Neural cell (in vitro differentiated cells): Measurements from ENCODE around the gene GZMH. TPM values are rescaled to one million over a fixed set of nuclear protein-coding genes. Genes with fewer than 3 reads are reported as not detected.

Experiments used
- H2AFZ ChIP-seq: fragments of 200-600, 300-800 bp; sonication (generic), shearing (Covaris generic); 2 replicates; pipeline ENCODE4 v1.6.0; 2014; ENCODE audit warnings: low read depth, mild to moderate bottlenecking, antibody characterized with exemption, low read length, moderate library complexity
- H3F3A ChIP-seq: fragments of 200-600 bp; shearing (Covaris generic); 2 replicates; pipeline ENCODE4 v1.6.1; 2016; ENCODE audit warnings: mild to moderate bottlenecking, moderate library complexity, mixed read lengths, antibody characterized with exemption, low read length; ENCODE audit not compliant: insufficient read depth, poor library complexity, severe bottlenecking
- H3K27ac ChIP-seq: fragments of 200-600, 300-800 bp; sonication (generic), shearing (Covaris generic); 2 replicates; pipeline ENCODE4 v1.5.1; 2014; ENCODE audit warnings: mild to moderate bottlenecking, low read length, moderate library complexity
- H3K27me3 ChIP-seq: fragments of 300-800, 200-600 bp; sonication (generic), shearing (Covaris generic); 2 replicates; pipeline ENCODE4 v1.6.0; 2014; ENCODE audit warnings: mild to moderate bottlenecking, low read depth, low read length, moderate library complexity; ENCODE audit not compliant: insufficient read depth
- H3K36me3 ChIP-seq: fragments of 300-800, 200-600 bp; sonication (generic), shearing (Covaris generic); 2 replicates; pipeline ENCODE4 v1.5.1; 2014; ENCODE audit warnings: mild to moderate bottlenecking, antibody characterized with exemption, low read length, moderate library complexity; ENCODE audit not compliant: insufficient read depth
- H3K4me2 ChIP-seq: fragments of 300-800, 200-600 bp; sonication (generic), shearing (Covaris generic); 2 replicates; pipeline ENCODE4 v1.6.0; 2014; ENCODE audit warnings: mild to moderate bottlenecking, low read length
- H3K4me3 ChIP-seq: fragments of 300-800, 200-600 bp; sonication (generic), shearing (Covaris generic); 2 replicates; pipeline ENCODE4 v1.5.1; 2014; ENCODE audit warnings: mild to moderate bottlenecking, low read length, moderate library complexity
- H3K79me2 ChIP-seq: fragments of 200-600 bp; shearing (Covaris generic); replicated peaks from 2 replicates; pipeline ENCODE4 v1.6.0; 2014; ENCODE audit warnings: mild to moderate bottlenecking, low read length, moderate library complexity; ENCODE audit not compliant: insufficient read depth
- H3K9ac ChIP-seq: fragments of 300-800, 200-600 bp; sonication (generic), shearing (Covaris generic); 2 replicates; pipeline ENCODE4 v1.6.1; 2016; ENCODE audit warnings: mild to moderate bottlenecking, low read length, mixed read lengths
- H3K9me2 ChIP-seq: fragments of 200-600 bp; shearing (Covaris generic); 2 replicates; pipeline ENCODE4 v1.6.1; 2016; ENCODE audit warnings: mild to moderate bottlenecking, low read length, mixed read lengths; ENCODE audit not compliant: insufficient read depth
- H3K9me3 ChIP-seq: fragments of 200-600, 300-800 bp; sonication (generic), shearing (Covaris generic); 2 replicates; pipeline ENCODE4 v1.6.1; 2016; ENCODE audit warnings: mild to moderate bottlenecking, mixed run types, low read length, moderate library complexity, mixed read lengths
- H4K20me1 ChIP-seq: fragments of 200-600 bp; shearing (Covaris generic); 2 replicates; pipeline ENCODE4 v1.6.1; 2016; ENCODE audit warnings: mild to moderate bottlenecking, mixed run types; ENCODE audit not compliant: insufficient read depth
- CTCF ChIP-seq: fragments of 450-650 bp; IDR thresholded peaks from 2 replicates; pipeline ENCODE4 v1.5.1; 2014; ENCODE audit warnings: antibody characterized with exemption, mild to moderate bottlenecking, moderate library complexity; ENCODE audit not compliant: poor library complexity, severe bottlenecking
- EP300 ChIP-seq: fragments of 450-650 bp; conservative IDR thresholded peaks from 2 replicates; pipeline ENCODE4 v1.6.1; 2014; ENCODE audit warnings: antibody characterized with exemption, mild to moderate bottlenecking, moderate library complexity; ENCODE audit not compliant: poor library complexity, severe bottlenecking
- EZH2 ChIP-seq: fragments of 200-600, 300-800 bp; shearing (Covaris generic), sonication (generic); IDR thresholded peaks from 2 replicates; pipeline ENCODE4 v1.6.1; 2014; ENCODE audit warnings: antibody characterized with exemption, low read length, borderline replicate concordance, mild to moderate bottlenecking; ENCODE audit not compliant: insufficient read depth, poor library complexity, severe bottlenecking
- MXI1 ChIP-seq: fragments of 450-650 bp; conservative IDR thresholded peaks from 2 replicates; pipeline ENCODE4 v1.6.1; 2014; ENCODE audit warnings: antibody characterized with exemption, mild to moderate bottlenecking; ENCODE audit not compliant: poor library complexity, severe bottlenecking
- POLR2AphosphoS5 ChIP-seq: IDR thresholded peaks from 2 replicates; pipeline ENCODE4 v1.6.1; 2012
- RAD21 ChIP-seq: fragments of 450-650 bp; conservative IDR thresholded peaks from 2 replicates; pipeline ENCODE4 v1.6.1; 2014; ENCODE audit warnings: antibody characterized with exemption, mild to moderate bottlenecking, moderate library complexity
- REST ChIP-seq: IDR thresholded peaks from 2 replicates; pipeline ENCODE4 v1.6.1; 2012; ENCODE audit warnings: borderline replicate concordance
- SMC3 ChIP-seq: fragments of 450-650 bp; conservative IDR thresholded peaks from 2 replicates; pipeline ENCODE4 v1.6.1; 2014; ENCODE audit warnings: antibody characterized with exemption, mild to moderate bottlenecking, moderate library complexity; ENCODE audit not compliant: poor library complexity
- TAF1 ChIP-seq: IDR thresholded peaks from 2 replicates; pipeline ENCODE4 v1.6.1; 2012; ENCODE audit warnings: low read depth
- polyA plus RNA-seq: library from polyadenylated mRNA; depleted of rRNA; stranded (reverse); fragments of >200 nt; gene quantifications from 2 replicates; pipeline ENCODE4 v1.2.3, GENCODE V29; 2014

Gene GZMH
- polyA plus RNA-seq, 1 donor from 2014 or later: not detected

- Histone ChIP-seq H3K9ac (no peak overlapping the region), H3K9me3 (no peaks in the 10 kb centered on the region), H3K79me2 (no peaks in the 10 kb centered on the region), H4K20me1 (no peaks in the 10 kb centered on the region), H3K27ac (no peak overlapping the region), H3K36me3 (no peaks in the 10 kb centered on the region), H3K4me2 (no peak overlapping the region), H3K4me3 (no peak overlapping the region), H3K9me2 (no peaks in the 10 kb centered on the region), H3F3A (no peaks in the 10 kb centered on the region), H3K27me3 (no peaks in the 10 kb centered on the region), H2AFZ (no peak overlapping the region)
- TF ChIP-seq EP300: no peak
Measured at GRCh38 chr14:24566318-24566717, 43.2 kb downstream of the GZMH start.

GRCh38 chr14:24565766-24566165 is 43.7 kb downstream of the GZMH start:
- H4K20me1 ChIP-seq: no peaks in the 10 kb centered on the region
- H3K4me2 ChIP-seq: no peak overlapping the region
- no peaks in the 10 kb centered on the region for H3K36me3 ChIP-seq
- no peaks in the 10 kb centered on the region for H3F3A ChIP-seq
- H3K4me3 ChIP-seq: no peak overlapping the region
- no peaks in the 10 kb centered on the region for H3K9me2 ChIP-seq
- no peak overlapping the region for H3K27ac ChIP-seq
- H3K9me3 ChIP-seq: no peaks in the 10 kb centered on the region
- H3K27me3 ChIP-seq: no peaks in the 10 kb centered on the region
- no peak overlapping the region for H2AFZ ChIP-seq
- TF ChIP-seq POLR2AphosphoS5 (no peak), MXI1 (no peak), RAD21 (no peak), TAF1 (no peak), REST (no peak), EP300 (no peak), SMC3 (no peak), EZH2 (no peak), CTCF (no peak)
- H3K79me2 ChIP-seq: no peaks in the 10 kb centered on the region
- no peak overlapping the region for H3K9ac ChIP-seq

GRCh38 chr14:24563505-24563904 is 46.0 kb downstream of the GZMH start:
- TF ChIP-seq REST: no peak
- TF ChIP-seq CTCF: no peak
- TF ChIP-seq TAF1: no peak
- TF ChIP-seq EZH2: no peak
- no peak for TF ChIP-seq MXI1
- no peak for TF ChIP-seq EP300
- TF ChIP-seq RAD21: no peak
- TF ChIP-seq SMC3: no peak
- no peak for TF ChIP-seq POLR2AphosphoS5
- H3K27me3 ChIP-seq: no peaks in the 10 kb centered on the region
- no peak overlapping the region for H3K4me3 ChIP-seq
- no peak overlapping the region for H3K27ac ChIP-seq
- H3K4me2 ChIP-seq: no peak overlapping the region
- H3K36me3 ChIP-seq: no peaks in the 10 kb centered on the region
- no peak overlapping the region for H2AFZ ChIP-seq
- H3K9me2 ChIP-seq: no peaks in the 10 kb centered on the region
- no peaks in the 10 kb centered on the region for H3F3A ChIP-seq
- H4K20me1 ChIP-seq: no peaks in the 10 kb centered on the region
- no peaks in the 10 kb centered on the region for H3K9me3 ChIP-seq
- H3K79me2 ChIP-seq: no peaks in the 10 kb centered on the region
- H3K9ac ChIP-seq: no peak overlapping the region
